KOPT-K1 (cell line): ENCODE data around the gene RPRM.
"Not testable (repeated sequence)": the region's sequence is repeated elsewhere in the genome, so short reads cannot be mapped to it uniquely, and the experiment has no call there.

Experiments
- H3K27ac ChIP-seq: fragments of 200-600 bp; sonication (generic); 2 replicates; pipeline ENCODE4 v1.5.1; 2016; ENCODE audit warnings: antibody characterized with exemption, mild to moderate bottlenecking, low read depth, low read length; ENCODE audit not compliant: poor library complexity, severe bottlenecking
- H3K36me3 ChIP-seq: fragments of 200-600 bp; sonication (generic); 2 replicates; pipeline ENCODE4 v1.5.1; 2017; ENCODE audit warnings: antibody characterized with exemption, mild to moderate bottlenecking, low read length, moderate library complexity; ENCODE audit not compliant: insufficient read depth
- H3K9me3 ChIP-seq: fragments of 200-600 bp; sonication (generic); 2 replicates; pipeline ENCODE4 v1.5.1; 2017; ENCODE audit warnings: antibody characterized with exemption, low read length, mild to moderate bottlenecking; ENCODE audit not compliant: insufficient read depth, poor library complexity, severe bottlenecking

The RPRM gene

GRCh38 chr2:153476491-153476815, 2.1 kb downstream of the RPRM start:
- Histone ChIP-seq H3K36me3 (no peaks in the 10 kb centered on the region), H3K9me3 (peaks cover 21% of the 10 kb centered on the region), H3K27ac (no peak overlapping the region)

DNA sequence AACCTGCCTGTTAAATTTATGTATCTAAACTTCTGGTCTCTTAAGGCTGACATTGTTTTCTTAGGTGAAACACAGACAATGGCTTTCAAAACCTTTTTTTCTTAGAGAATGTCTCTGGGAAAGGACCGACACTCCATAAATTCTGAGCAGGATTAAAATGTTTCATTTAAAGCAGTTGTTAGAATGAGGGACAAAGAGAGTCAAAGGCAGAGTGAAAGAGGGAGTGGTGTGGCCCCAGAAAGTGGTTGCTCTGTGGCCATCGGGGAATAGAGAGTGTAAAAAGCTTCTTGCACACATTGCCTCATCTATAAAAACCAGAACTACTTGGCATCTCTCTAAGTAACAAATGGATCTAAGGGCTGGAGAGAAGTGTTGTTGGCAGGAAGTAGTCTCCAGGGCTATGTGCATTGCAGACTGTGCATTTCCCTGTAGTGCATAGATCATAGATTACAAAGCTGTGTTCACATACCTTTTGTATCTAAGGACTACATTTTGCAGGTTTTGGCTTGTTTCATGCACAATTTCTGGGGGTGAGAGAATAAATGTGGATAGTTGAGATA, 3.6 kb downstream of the RPRM start:
- Histone ChIP-seq H3K9me3 (peaks cover 21% of the 10 kb centered on the region), H3K27ac (no peak overlapping the region)

GRCh38 chr2:153474407-153474806, 4.2 kb downstream of the RPRM start:
- Histone ChIP-seq H3K36me3 (no peaks in the 10 kb centered on the region), H3K9me3 (peaks cover 21% of the 10 kb centered on the region), H3K27ac (no peak overlapping the region)

More for the DNA sequence above, 3.6 kb downstream of the RPRM start:
- no peaks in the 10 kb centered on the region for H3K36me3 ChIP-seq

GRCh38 chr2:153470867-153471266, 7.7 kb downstream of the RPRM start:
- no peaks in the 10 kb centered on the region for H3K36me3 ChIP-seq
- no peaks in the 10 kb centered on the region for H3K9me3 ChIP-seq
- no peak overlapping the region for H3K27ac ChIP-seq

- H3K9me3 ChIP-seq, result no peaks in the 10 kb centered on the region
- no peak overlapping the region for H3K27ac ChIP-seq
- no peaks in the 10 kb centered on the region for H3K36me3 ChIP-seq
These were observed 14.2 kb downstream of the RPRM start for GRCh38 chr2:153464395-153464794.

DNA sequence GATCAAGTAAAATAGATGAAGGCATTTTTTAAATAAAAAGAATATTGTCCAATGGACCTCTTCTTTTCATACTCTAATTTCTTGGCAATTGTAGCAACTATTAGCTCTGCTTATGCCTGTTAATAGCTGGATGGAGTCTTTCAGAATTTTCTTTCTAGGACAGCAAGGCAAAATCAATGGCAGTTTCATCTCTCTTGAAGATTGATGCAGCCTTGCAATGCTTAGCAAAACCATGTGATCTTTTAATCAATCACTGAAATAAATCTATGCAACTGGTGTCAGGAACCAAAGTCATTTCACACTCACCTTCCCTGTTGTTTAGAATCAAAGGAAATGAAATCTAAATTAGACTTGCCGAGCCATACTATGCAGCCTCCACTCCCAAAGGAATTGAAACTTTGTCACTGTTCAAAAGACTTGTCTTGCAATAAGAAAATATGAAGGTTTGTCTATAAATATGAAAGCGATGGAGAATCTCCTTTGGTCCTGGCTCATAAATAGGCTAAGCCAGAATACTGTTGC, 16.2 kb downstream of the RPRM start:
- H3K9me3 ChIP-seq, result no peaks in the 10 kb centered on the region
- no peak overlapping the region for H3K27ac ChIP-seq
- no peaks in the 10 kb centered on the region for H3K36me3 ChIP-seq

DNA sequence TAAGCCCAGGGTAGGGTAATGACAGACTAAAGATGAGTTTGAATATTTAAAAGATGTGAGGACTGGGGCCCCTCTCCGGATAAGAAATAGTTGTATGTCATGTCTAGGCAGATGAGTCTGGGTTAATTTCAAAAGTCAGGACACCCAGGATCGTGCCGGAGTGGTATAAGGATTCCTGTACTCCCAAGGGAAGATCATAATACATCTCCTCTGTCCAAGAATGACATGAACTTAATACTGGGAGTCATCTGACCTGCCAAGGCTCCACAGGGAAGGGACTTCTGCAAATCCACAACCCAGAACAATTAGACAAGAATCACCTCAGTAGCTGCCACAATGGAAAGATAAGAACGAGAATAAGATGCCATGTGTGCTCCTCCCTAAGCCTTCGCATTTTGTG, 17.1 kb downstream of the RPRM start:
- H3K36me3 ChIP-seq, result no peaks in the 10 kb centered on the region
- H3K9me3 ChIP-seq, result no peaks in the 10 kb centered on the region
- H3K27ac ChIP-seq, result no peak overlapping the region

DNA sequence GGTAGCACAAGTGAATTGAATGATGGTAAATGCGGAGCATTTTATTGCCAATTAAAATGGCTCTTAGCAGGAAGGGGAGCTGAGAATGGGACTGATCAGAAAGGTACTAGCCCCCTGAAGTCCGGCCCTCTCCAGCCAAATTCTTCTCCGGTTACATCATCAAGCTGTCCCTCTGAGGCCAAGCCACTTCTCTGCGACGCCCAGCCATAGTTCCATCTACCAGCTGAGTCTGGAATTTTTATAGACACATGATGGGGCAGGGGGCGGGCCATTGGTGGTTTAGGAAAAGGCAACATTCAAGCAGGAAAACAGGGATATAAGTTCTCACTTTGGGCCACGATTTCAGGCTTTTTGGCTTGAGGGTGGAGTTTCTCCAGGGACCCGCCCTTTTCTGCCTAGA, 22.7 kb downstream of the RPRM start:
- no peak overlapping the region for H3K27ac ChIP-seq
- H3K36me3 ChIP-seq, result no peaks in the 10 kb centered on the region
- H3K9me3 ChIP-seq, result no peaks in the 10 kb centered on the region

- H3K36me3 ChIP-seq, result no peaks in the 10 kb centered on the region
- no peak overlapping the region for H3K27ac ChIP-seq
- no peaks in the 10 kb centered on the region for H3K9me3 ChIP-seq
These were observed 23.2 kb downstream of the RPRM start for GRCh38 chr2:153455403-153455802.

GRCh38 chr2:153451611-153452010, 27.0 kb downstream of the RPRM start:
- Histone ChIP-seq H3K27ac (no peak overlapping the region), H3K36me3 (no peaks in the 10 kb centered on the region), H3K9me3 (no peaks in the 10 kb centered on the region)

DNA sequence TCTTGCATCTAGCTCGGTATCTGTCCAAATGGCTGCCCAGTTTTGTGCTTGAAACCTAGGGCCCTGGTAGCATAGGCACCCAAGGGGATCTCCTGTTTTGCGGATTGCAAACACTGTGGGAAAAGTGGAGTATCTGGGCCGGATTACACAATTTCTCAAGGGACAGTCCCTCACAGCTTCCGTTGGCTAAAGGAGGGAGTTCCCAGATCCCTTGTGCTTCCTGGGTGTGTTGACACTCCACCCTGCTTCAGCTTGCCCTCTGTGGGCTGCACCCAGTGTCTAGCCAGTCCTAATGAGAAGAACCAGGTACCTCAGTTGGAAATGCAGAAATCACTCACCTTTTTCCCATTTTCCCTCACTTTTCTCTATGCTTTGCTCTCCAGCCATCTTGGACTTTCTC, 35.5 kb downstream of the RPRM start:
- H3K27ac ChIP-seq, result no peak overlapping the region
- H3K36me3 ChIP-seq, result no peaks in the 10 kb centered on the region
- no peaks in the 10 kb centered on the region for H3K9me3 ChIP-seq

DNA sequence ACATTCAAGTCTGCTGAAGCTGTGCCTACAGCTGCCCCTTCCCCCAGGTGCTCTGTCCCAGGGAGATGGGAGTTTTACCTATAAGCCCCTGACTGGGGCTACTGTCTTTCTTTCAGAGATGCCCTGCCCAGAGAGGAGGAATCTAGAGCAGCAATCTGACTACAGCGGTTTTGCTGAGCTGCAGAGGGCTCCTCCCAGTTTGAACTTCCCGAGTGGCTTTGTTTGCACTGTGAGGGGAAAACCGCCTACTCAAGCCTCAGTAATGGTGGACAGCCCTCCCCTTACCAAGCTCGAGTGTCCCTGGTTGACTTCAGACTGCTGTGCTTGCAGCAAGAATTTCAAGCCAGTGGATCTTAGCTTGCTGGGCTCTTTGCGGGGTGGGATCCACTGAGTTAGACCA, 35.9 kb downstream of the RPRM start:
- H3K9me3 ChIP-seq, H3K36me3 ChIP-seq, H3K27ac ChIP-seq: not testable (repeated sequence)

DNA sequence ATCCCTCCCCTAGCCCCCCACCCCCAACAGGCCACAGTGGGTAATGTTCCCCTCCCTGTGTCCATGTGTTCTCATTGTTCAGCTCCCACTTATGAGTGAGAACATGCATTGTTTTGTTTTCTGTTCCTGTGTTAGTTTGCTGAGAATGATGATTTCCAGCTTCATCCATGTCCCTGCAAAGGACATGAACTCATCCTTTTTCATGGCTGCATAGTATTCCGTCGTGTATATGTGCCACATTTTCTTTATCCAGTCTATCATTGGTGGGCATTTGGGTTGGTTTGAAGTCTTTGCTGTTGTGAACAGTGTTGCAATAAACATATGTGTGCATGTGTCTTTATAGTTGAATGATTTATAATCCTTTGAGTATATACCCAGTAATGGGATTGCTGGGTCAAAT, 38.5 kb downstream of the RPRM start:
- H3K27ac ChIP-seq, H3K9me3 ChIP-seq, H3K36me3 ChIP-seq: not testable (repeated sequence)

DNA sequence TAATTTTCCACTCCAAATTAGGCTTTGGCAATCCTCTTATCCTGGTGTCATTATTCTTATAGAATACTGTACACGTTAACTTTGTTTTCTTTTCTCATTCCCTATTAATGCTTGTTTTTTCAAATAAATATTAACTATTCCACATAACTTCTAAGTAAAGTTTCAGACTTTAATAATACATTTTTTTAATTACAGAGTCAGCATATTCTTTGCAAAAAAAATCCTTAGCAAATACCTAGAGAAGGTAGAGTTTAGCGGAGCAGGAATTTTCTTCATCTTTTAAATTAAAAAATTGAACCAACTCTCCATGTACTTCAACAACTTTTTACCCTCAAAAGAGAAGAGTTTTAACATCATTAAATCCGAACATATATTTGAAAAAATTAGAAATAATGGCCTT, 45.2 kb downstream of the RPRM start:
- Histone ChIP-seq H3K27ac (no peak overlapping the region), H3K9me3 (no peaks in the 10 kb centered on the region), H3K36me3 (no peaks in the 10 kb centered on the region)

- no peaks in the 10 kb centered on the region for H3K9me3 ChIP-seq
- H3K27ac ChIP-seq, result no peak overlapping the region
- no peaks in the 10 kb centered on the region for H3K36me3 ChIP-seq
These were observed 46.2 kb downstream of the RPRM start for GRCh38 chr2:153432381-153432780.

- Histone ChIP-seq H3K9me3 (no peaks in the 10 kb centered on the region), H3K36me3 (no peaks in the 10 kb centered on the region), H3K27ac (no peak overlapping the region)
These were observed 47.4 kb downstream of the RPRM start for GRCh38 chr2:153431114-153431513.
